Trophoblast cell (in vitro differentiated cells and primary cell): Measurements from ENCODE around the gene IL4.

Experiments
- DNase-seq, 2 donors: peaks; one replicate each; pipeline ENCODE4 v3.0.0-alpha.2; 2016
- H2AFZ ChIP-seq: 2 replicates; pipeline ENCODE4 v1.6.1; 2013; ENCODE audit warnings: low read length, moderate library complexity, mild to moderate bottlenecking; ENCODE audit not compliant: insufficient read depth, poor library complexity
- H2AK5ac ChIP-seq: 2 replicates; pipeline ENCODE4 v1.6.1; 2013; ENCODE audit warnings: mild to moderate bottlenecking, low read length
- H2BK120ac ChIP-seq: 2 replicates; pipeline ENCODE4 v1.6.1; 2013; ENCODE audit warnings: low read length, mild to moderate bottlenecking, moderate library complexity; ENCODE audit not compliant: insufficient read depth, poor library complexity
- H2BK12ac ChIP-seq: 2 replicates; pipeline ENCODE4 v1.6.1; 2013; ENCODE audit warnings: mild to moderate bottlenecking, low read length, moderate library complexity
- H2BK5ac ChIP-seq: 2 replicates; pipeline ENCODE4 v1.6.1; 2013; ENCODE audit warnings: low read length, low read depth, moderate library complexity, mild to moderate bottlenecking; ENCODE audit not compliant: poor library complexity
- H3K14ac ChIP-seq: 2 replicates; pipeline ENCODE4 v1.6.1; 2013; ENCODE audit warnings: mild to moderate bottlenecking, low read length
- H3K18ac ChIP-seq: 2 replicates; pipeline ENCODE4 v1.6.1; 2013; ENCODE audit warnings: mild to moderate bottlenecking, low read length
- H3K23ac ChIP-seq: 2 replicates; pipeline ENCODE4 v1.6.1; 2013; ENCODE audit warnings: low read length
- H3K27ac ChIP-seq: 2 replicates; pipeline ENCODE4 v1.5.1; 2013; ENCODE audit warnings: low read depth, mild to moderate bottlenecking, inconsistent platforms, low read length, moderate library complexity
- H3K27me3 ChIP-seq: 2 replicates; pipeline ENCODE4 v1.6.1; 2013; ENCODE audit warnings: inconsistent platforms, mild to moderate bottlenecking, low read length, moderate library complexity; ENCODE audit not compliant: insufficient read depth
- H3K36me3 ChIP-seq, 2 experiments: 1 replicate in 1 of 2; 2 replicates in 1 of 2; pipeline ENCODE4 v1.6.1; 2013; ENCODE audit warnings: low read length in 2 of 2, mild to moderate bottlenecking in 2 of 2, moderate library complexity in 1 of 2; ENCODE audit not compliant: insufficient read depth in 2 of 2, control insufficient read depth in 1 of 2
- H3K4ac ChIP-seq: 2 replicates; pipeline ENCODE4 v1.6.1; 2013; ENCODE audit warnings: low read depth, mild to moderate bottlenecking, low read length, moderate library complexity
- H3K4me1 ChIP-seq, 2 experiments: 1 replicate in 1 of 2; 2 replicates in 1 of 2; pipeline ENCODE4 v1.6.1; 2013; ENCODE audit warnings: low read length in 2 of 2, mild to moderate bottlenecking in 2 of 2, moderate library complexity in 1 of 2; ENCODE audit not compliant: insufficient read depth in 2 of 2, control insufficient read depth in 1 of 2
- H3K4me2 ChIP-seq: 2 replicates; pipeline ENCODE4 v1.6.1; 2013; ENCODE audit warnings: inconsistent platforms, mild to moderate bottlenecking, low read length, moderate library complexity
- H3K4me3 ChIP-seq: 2 replicates; pipeline ENCODE4 v1.5.1; 2013; ENCODE audit warnings: mild to moderate bottlenecking, low read depth, low read length, inconsistent platforms
- H3K79me1 ChIP-seq: one replicate; pipeline ENCODE4 v1.6.1; 2013; ENCODE audit warnings: low read length
- H3K79me2 ChIP-seq: 2 replicates; pipeline ENCODE4 v1.6.1; 2013; ENCODE audit warnings: low read length, mild to moderate bottlenecking; ENCODE audit not compliant: control insufficient read depth, insufficient read depth, poor library complexity
- H3K9ac ChIP-seq: 2 replicates; pipeline ENCODE4 v1.6.1; 2013; ENCODE audit warnings: mild to moderate bottlenecking, low read length
- H3K9me3 ChIP-seq: 2 replicates; pipeline ENCODE4 v1.6.1; 2013; ENCODE audit warnings: low read depth, mild to moderate bottlenecking, control low read depth, inconsistent platforms, low read length; ENCODE audit not compliant: insufficient read depth
- H4K12ac ChIP-seq: 2 replicates; pipeline ENCODE4 v1.6.1; 2013; ENCODE audit warnings: low read depth, mild to moderate bottlenecking, low read length, moderate library complexity
- H4K8ac ChIP-seq: 2 replicates; pipeline ENCODE4 v1.6.1; 2013; ENCODE audit warnings: low read depth, mild to moderate bottlenecking, low read length, moderate library complexity
- H4K91ac ChIP-seq: one replicate; pipeline ENCODE4 v1.6.1; 2013; ENCODE audit warnings: low read depth, mild to moderate bottlenecking, low read length, moderate library complexity
- WGBS: extraction: QIAGEN DNeasy Blood & Tissue Kit; methylation state at CpG from one replicate; pipeline ENCODE4 v1.1.7; 2013; ENCODE audit warnings: missing lambda C conversion rate; ENCODE audit not compliant: insufficient read length, insufficient coverage; ENCODE audit errors: extremely low coverage; 5-methylcytosine and 5-hydroxymethylcytosine counted together

The IL4 gene

DNA sequence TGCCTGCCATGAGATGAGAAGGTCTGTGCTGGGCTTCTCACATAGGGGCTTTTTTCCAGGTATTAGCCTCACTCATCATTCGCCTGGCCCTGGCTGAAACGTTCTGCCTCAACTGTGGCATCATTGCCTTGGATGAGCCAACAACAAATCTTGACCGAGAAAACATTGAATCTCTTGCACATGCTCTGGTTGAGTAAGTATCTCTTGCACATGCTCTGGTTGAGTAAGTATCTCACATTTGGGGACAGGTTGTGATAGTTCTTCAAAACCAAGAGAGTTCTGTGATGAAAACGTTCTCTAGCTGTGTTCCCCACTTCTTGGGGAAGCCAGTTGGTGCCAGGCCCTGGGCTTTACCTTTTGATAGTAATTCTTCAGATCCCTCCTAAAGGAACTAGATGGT lies 33.2 kb upstream of the IL4 start:
- no CpG with 5 or more reads among the region's 4 CpGs for WGBS
- Histone ChIP-seq H2AK5ac (no peak overlapping the region), H3K18ac (no peak overlapping the region), H3K79me1 (no peaks in the 10 kb centered on the region), H3K4me1 (no peaks in the 10 kb centered on the region), H2BK120ac (no peak overlapping the region), H4K91ac (no peak overlapping the region), H2BK12ac (no peak overlapping the region), H3K9me3 (no peaks in the 10 kb centered on the region), H3K23ac (no peak overlapping the region), H4K8ac (no peak overlapping the region), H3K4ac (no peak overlapping the region), H3K27ac (no peak overlapping the region), H3K27me3 (no peaks in the 10 kb centered on the region), H4K12ac (no peak overlapping the region), H2BK5ac (no peak overlapping the region), H3K36me3 (peaks cover 11 to 19% of the 10 kb centered on the region in 2 experiments), H3K4me3 (no peak overlapping the region), H2AFZ (no peak overlapping the region), H3K4me2 (no peak overlapping the region), H3K14ac (no peak overlapping the region), H3K9ac (no peak overlapping the region), H3K79me2 (no peaks in the 10 kb centered on the region)
- peak in 1 of 2 donors; percentile 2 for DNase-seq

DNA sequence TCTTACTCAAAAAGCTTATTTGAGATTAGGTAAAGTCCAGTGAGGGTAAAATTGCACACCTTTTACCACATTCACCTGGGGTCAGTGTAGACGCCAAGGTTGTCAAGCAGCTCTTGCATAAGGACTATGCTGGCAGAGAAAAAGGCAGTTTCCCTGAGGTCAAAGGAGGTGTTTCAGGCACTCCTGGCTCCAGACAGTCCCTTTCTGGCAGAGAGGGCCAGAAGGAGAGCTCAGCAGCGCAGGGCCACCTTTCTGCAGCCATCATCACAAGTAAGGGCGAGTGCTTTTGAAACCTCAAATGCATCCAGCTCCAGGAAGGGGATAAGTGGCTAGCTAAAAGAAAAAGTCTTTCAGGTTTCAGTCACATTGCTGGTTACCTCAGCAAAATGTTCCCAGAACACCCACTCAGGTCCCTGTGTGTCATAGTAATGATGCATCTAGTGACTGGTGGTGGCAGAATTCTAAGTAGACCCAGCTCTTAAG lies 32.5 kb upstream of the IL4 start:
- Histone ChIP-seq H3K14ac (no peak overlapping the region), H3K4me3 (no peak overlapping the region), H3K27me3 (no peaks in the 10 kb centered on the region), H2BK5ac (no peak overlapping the region), H3K9ac (no peak overlapping the region), H2AK5ac (no peak overlapping the region), H3K4ac (no peak overlapping the region), H3K23ac (no peak overlapping the region), H4K12ac (no peak overlapping the region), H3K4me1 (no peaks in the 10 kb centered on the region), H4K8ac (no peak overlapping the region), H3K79me1 (no peaks in the 10 kb centered on the region), H4K91ac (no peak overlapping the region), H3K18ac (no peak overlapping the region), H2BK120ac (no peak overlapping the region), H2AFZ (no peak overlapping the region), H3K4me2 (no peak overlapping the region), H3K79me2 (no peaks in the 10 kb centered on the region), H3K27ac (no peak overlapping the region), H3K36me3 (peaks cover 11 to 19% of the 10 kb centered on the region in 2 experiments), H3K9me3 (no peaks in the 10 kb centered on the region), H2BK12ac (no peak overlapping the region)
- peak; percentile 60 to 78 for DNase-seq
- no CpG with 5 or more reads among the region's 3 CpGs for WGBS

DNA sequence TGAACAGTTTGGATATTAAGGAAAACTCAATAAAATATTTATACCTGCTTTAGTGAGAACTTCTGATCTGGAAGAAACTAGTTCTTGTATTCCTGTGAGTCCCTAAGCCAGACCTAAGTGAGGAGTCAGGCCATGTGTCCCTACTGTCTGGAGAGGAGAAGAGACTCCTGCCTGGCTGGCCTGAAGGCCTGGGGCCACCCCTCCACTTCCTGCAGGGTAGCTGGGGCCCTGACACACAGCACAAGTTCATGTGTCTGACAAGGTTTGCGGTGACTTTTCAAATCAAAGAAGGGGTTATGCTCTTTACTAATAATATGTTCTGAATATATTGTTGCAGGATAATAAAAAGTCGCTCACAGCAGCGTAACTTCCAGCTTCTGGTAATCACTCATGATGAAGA lies 31.9 kb upstream of the IL4 start:
- H3K9me3 ChIP-seq: no peaks in the 10 kb centered on the region
- H2AK5ac ChIP-seq: no peak overlapping the region
- no peak overlapping the region for H4K91ac ChIP-seq
- no peak overlapping the region for H2BK120ac ChIP-seq
- no peak for DNase-seq
- H3K23ac ChIP-seq: no peak overlapping the region
- H3K36me3 ChIP-seq: peaks cover 11 to 19% of the 10 kb centered on the region in 2 experiments
- H2AFZ ChIP-seq: no peak overlapping the region
- no peak overlapping the region for H4K12ac ChIP-seq
- H2BK5ac ChIP-seq: no peak overlapping the region
- H3K79me1 ChIP-seq: no peaks in the 10 kb centered on the region
- no peak overlapping the region for H3K14ac ChIP-seq
- no peaks in the 10 kb centered on the region for H3K4me1 ChIP-seq
- no peak overlapping the region for H3K27ac ChIP-seq
- no peak overlapping the region for H3K18ac ChIP-seq
- no peak overlapping the region for H3K4ac ChIP-seq
- H3K9ac ChIP-seq: no peak overlapping the region
- no peaks in the 10 kb centered on the region for H3K79me2 ChIP-seq
- no peaks in the 10 kb centered on the region for H3K27me3 ChIP-seq
- no peak overlapping the region for H3K4me2 ChIP-seq
- no CpG with 5 or more reads among the region's 3 CpGs for WGBS
- H4K8ac ChIP-seq: no peak overlapping the region
- H3K4me3 ChIP-seq: no peak overlapping the region
- no peak overlapping the region for H2BK12ac ChIP-seq

DNA sequence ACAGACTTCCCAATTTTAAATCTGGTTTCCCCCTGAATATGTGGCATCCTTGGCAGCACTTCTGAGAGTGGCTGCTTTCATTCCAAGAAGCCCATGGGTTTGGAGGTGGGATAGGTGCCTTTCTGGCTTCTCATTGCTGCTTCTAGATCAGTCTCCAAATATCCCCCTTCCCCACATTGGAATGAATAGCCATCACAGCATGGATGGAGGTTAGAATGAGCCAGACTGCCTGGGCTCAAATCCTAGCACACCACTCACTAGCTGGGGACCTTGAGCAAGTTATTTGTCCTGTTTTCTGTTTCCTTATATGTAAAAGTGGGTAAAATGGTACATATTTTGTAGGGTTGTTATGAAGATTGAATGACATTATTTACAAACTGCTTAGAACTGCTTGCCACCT lies 29.6 kb upstream of the IL4 start:
- Histone ChIP-seq H3K36me3 (peaks cover 4 to 12% of the 10 kb centered on the region in 2 experiments), H3K79me2 (no peaks in the 10 kb centered on the region), H4K12ac (no peak overlapping the region), H3K18ac (no peak overlapping the region), H3K9ac (no peak overlapping the region), H3K4me3 (no peak overlapping the region), H3K4me1 (no peaks in the 10 kb centered on the region), H3K14ac (no peak overlapping the region), H3K79me1 (no peaks in the 10 kb centered on the region), H2BK120ac (no peak overlapping the region), H3K4me2 (no peak overlapping the region), H2AFZ (no peak overlapping the region), H2AK5ac (no peak overlapping the region), H2BK12ac (no peak overlapping the region), H4K8ac (no peak overlapping the region), H3K27ac (no peak overlapping the region), H3K4ac (no peak overlapping the region), H2BK5ac (no peak overlapping the region), H3K23ac (no peak overlapping the region), H4K91ac (no peak overlapping the region), H3K9me3 (no peaks in the 10 kb centered on the region), H3K27me3 (no peaks in the 10 kb centered on the region)
- DNase-seq: no peak
